ENCODE results near the gene HAP1. TPM values are rescaled to one million over a fixed set of nuclear protein-coding genes. Genes with fewer than 3 reads are reported as not detected.
"Not testable (repeated sequence)": the region's sequence is repeated elsewhere in the genome, so short reads cannot be mapped to it uniquely, and the experiment has no call there.

HAP1 gene
- polyA plus RNA-seq, 1 donor = 0.05 TPM

- no peak for DNase-seq
Observed at GRCh38 chr17:41723801-41724475, 10.5 kb downstream of the HAP1 start.

- DNase-seq = no peak
Observed at GRCh38 chr17:41722231-41722630, 12.2 kb downstream of the HAP1 start.

GRCh38 chr17:41718287-41718645 is 16.2 kb downstream of the HAP1 start:
- DNase-seq = no peak

GRCh38 chr17:41717408-41718286 is 16.8 kb downstream of the HAP1 start:
- no peak for DNase-seq

- DNase-seq = no peak
Observed at GRCh38 chr17:41711669-41712400, 22.6 kb downstream of the HAP1 start, which contains the start of gene GAST. GAST (plus strand) TSS chr17:41712331; CDS start chr17:41715437, 3,106 bp downstream.

- no peak for DNase-seq
Observed at GRCh38 chr17:41710472-41711090, 23.9 kb downstream of the HAP1 start.

- DNase-seq = no peak
Observed at GRCh38 chr17:41707803-41708669, 26.4 kb downstream of the HAP1 start.

- DNase-seq = no peak
Observed at GRCh38 chr17:41705271-41705991, 29.0 kb downstream of the HAP1 start.

- DNase-seq = no peak
Observed at GRCh38 chr17:41702712-41703111, 31.7 kb downstream of the HAP1 start.

GRCh38 chr17:41700843-41701242 is 33.6 kb downstream of the HAP1 start:
- DNase-seq = not testable (repeated sequence)

GRCh38 chr17:41697122-41697962 is 37.1 kb downstream of the HAP1 start:
- peak; percentile 73 for DNase-seq

- DNase-seq = peak; percentile 69
Observed at GRCh38 chr17:41695954-41696757, 38.3 kb downstream of the HAP1 start.

- no peak for DNase-seq
Observed at GRCh38 chr17:41695134-41695661, 39.2 kb downstream of the HAP1 start.

GRCh38 chr17:41692722-41693521 is 41.5 kb downstream of the HAP1 start:
- no peak for DNase-seq

- DNase-seq = no peak
Observed at GRCh38 chr17:41691031-41691777, 43.2 kb downstream of the HAP1 start.

- no peak for DNase-seq
Observed at GRCh38 chr17:41690497-41690896, 43.9 kb downstream of the HAP1 start.
